Measurements from ENCODE around the gene FRMD4A. TPM values are rescaled to one million over a fixed set of nuclear protein-coding genes. Genes with fewer than 3 reads are reported as not detected.

The FRMD4A gene
- total and polyA plus RNA-seq, 2 experiments from 2014 or later = 5.4 to 10.3 TPM

- Histone ChIP-seq H2AFZ (no peak overlapping the region), H3K4me2 (peak overlapping the region; percentile 44)
Observed at GRCh38 chr10:13990392-13990805, 340.3 kb downstream of the FRMD4A start.

GRCh38 chr10:13989616-13990015 lies 341.1 kb downstream of the FRMD4A start:
- H3K4me2 ChIP-seq = no peak overlapping the region
- H4K20me1 ChIP-seq (ENCODE audit: insufficient read depth, poor library complexity, severe bottlenecking) = no peaks in the 10 kb centered on the region
- H3K9me3 ChIP-seq (ENCODE audit: low read depth) = no peaks in the 10 kb centered on the region
- no peak for DNase-seq (ENCODE audit: low spot score)
- H3K4me3 ChIP-seq = no peak overlapping the region
- peaks cover 13% of the 10 kb centered on the region for H3K4me1 ChIP-seq (ENCODE audit: insufficient read depth)
- H3K27ac ChIP-seq = no peak overlapping the region
- no peaks in the 10 kb centered on the region for H3K27me3 ChIP-seq
- no peaks in the 10 kb centered on the region for H3K9me2 ChIP-seq (replicated peaks; ENCODE audit: insufficient read depth)
- no peak overlapping the region for H2AFZ ChIP-seq
- TF ChIP-seq EZH2 (IDR thresholded peaks at IDR 0.05; ENCODE audit: borderline replicate concordance) (no peak), EZH2phosphoT487 (IDR thresholded peaks at IDR 0.05; ENCODE audit: low read depth, severe bottlenecking, unreplicated experiment) (no peak), CTCF (IDR thresholded peaks at IDR 0.05; ENCODE audit: poor library complexity) (no peak)
- no peaks in the 10 kb centered on the region for H3K36me3 ChIP-seq (replicated peaks; ENCODE audit: insufficient read depth, low read depth)
- H3K79me2 ChIP-seq = no peaks in the 10 kb centered on the region
- WGBS (ENCODE audit: low lambda C conversion rate, missing lambda C conversion rate) = 97% methylated on average over 2 of the region's 2 CpGs

More at GRCh38 chr10:13990392-13990805, 340.3 kb downstream of the FRMD4A start:
- no peaks in the 10 kb centered on the region for H3K9me2 ChIP-seq (replicated peaks; ENCODE audit: insufficient read depth)
- H3K4me3 ChIP-seq = no peak overlapping the region
- H3K4me1 ChIP-seq (ENCODE audit: insufficient read depth) = peaks cover 13% of the 10 kb centered on the region
- H3K27ac ChIP-seq = peak overlapping the region; percentile 12
- no peaks in the 10 kb centered on the region for H3K36me3 ChIP-seq (replicated peaks; ENCODE audit: insufficient read depth, low read depth)
- H3K9me3 ChIP-seq (ENCODE audit: low read depth) = no peaks in the 10 kb centered on the region
- H3K27me3 ChIP-seq = no peaks in the 10 kb centered on the region
- no peak for DNase-seq (ENCODE audit: low spot score)
- WGBS (ENCODE audit: low lambda C conversion rate, missing lambda C conversion rate) = 53% methylated on average over 12 of the region's 12 CpGs
- TF ChIP-seq CTCF (IDR thresholded peaks at IDR 0.05; ENCODE audit: poor library complexity) (no peak), EZH2phosphoT487 (IDR thresholded peaks at IDR 0.05; ENCODE audit: low read depth, severe bottlenecking, unreplicated experiment) (no peak), EZH2 (IDR thresholded peaks at IDR 0.05; ENCODE audit: borderline replicate concordance) (no peak)
- no peaks in the 10 kb centered on the region for H3K79me2 ChIP-seq
- no peaks in the 10 kb centered on the region for H4K20me1 ChIP-seq (ENCODE audit: insufficient read depth, poor library complexity, severe bottlenecking)

GRCh38 chr10:13987446-13987845 lies 343.3 kb downstream of the FRMD4A start:
- 72% methylated on average over 9 of the region's 9 CpGs for WGBS (ENCODE audit: low lambda C conversion rate, missing lambda C conversion rate)
- H3K4me1 ChIP-seq (ENCODE audit: insufficient read depth) = peaks cover 11% of the 10 kb centered on the region
- no peaks in the 10 kb centered on the region for H4K20me1 ChIP-seq (ENCODE audit: insufficient read depth, poor library complexity, severe bottlenecking)
- no peak overlapping the region for H3K4me3 ChIP-seq
- TF ChIP-seq EZH2 (IDR thresholded peaks at IDR 0.05; ENCODE audit: borderline replicate concordance) = no peak
- TF ChIP-seq CTCF (IDR thresholded peaks at IDR 0.05; ENCODE audit: poor library complexity) = no peak
- TF ChIP-seq EZH2phosphoT487 (IDR thresholded peaks at IDR 0.05; ENCODE audit: low read depth, severe bottlenecking, unreplicated experiment) = no peak
- no peak for DNase-seq (ENCODE audit: low spot score)
- no peaks in the 10 kb centered on the region for H3K36me3 ChIP-seq (replicated peaks; ENCODE audit: insufficient read depth, low read depth)
- no peak overlapping the region for H2AFZ ChIP-seq
- no peaks in the 10 kb centered on the region for H3K79me2 ChIP-seq
- H3K27me3 ChIP-seq = no peaks in the 10 kb centered on the region
- no peaks in the 10 kb centered on the region for H3K9me3 ChIP-seq (ENCODE audit: low read depth)
- H3K9me2 ChIP-seq (replicated peaks; ENCODE audit: insufficient read depth) = no peaks in the 10 kb centered on the region
- H3K27ac ChIP-seq = no peak overlapping the region
- no peak overlapping the region for H3K4me2 ChIP-seq

Data from hepatocyte (in vitro differentiated cells).